H1 (cell line): ENCODE data around the gene CACNG5. TPM values are rescaled to one million over a fixed set of nuclear protein-coding genes. Genes with fewer than 3 reads are reported as not detected.

Source experiments
- CTCF ChIA-PET: fragments of 300-600 bp; sonication (Branson Sonifier 250); formaldehyde crosslinking; loops from one replicate; lab custom pipeline; 2021; ENCODE audit not compliant: partially characterized antibody; lab: Charles Lee
- POLR2A ChIA-PET: fragments of 300-600 bp; sonication (Branson Sonifier 250); formaldehyde crosslinking; loops from one replicate; lab custom pipeline; 2021; ENCODE audit warnings: inconsistent platforms; ENCODE audit not compliant: partially characterized antibody; lab: Charles Lee
- DNase-seq, 2 experiments: peaks; one replicate each; pipeline versions ENCODE4 v3.0.0 to v3.0.0-alpha.2; 2010 to 2022; ENCODE audit warnings: low spot score in 2 of 2, low read depth in 1 of 2, mixed read lengths in 1 of 2
- FAIRE-seq: peaks from 2 replicates; lab custom pipeline; 2011; peaks lifted over from hg19 to GRCh38; lab: Jason Lieb, UNC
- H2AFZ ChIP-seq: 2 replicates; pipeline ENCODE4 v1.8.1; 2012; ENCODE audit warnings: low read length, inconsistent platforms
- H2AK5ac ChIP-seq: 2 replicates; pipeline ENCODE4 v1.6.1; 2013; ENCODE audit warnings: low read depth, low read length
- H2BK120ac ChIP-seq: replicated peaks from 2 replicates; pipeline ENCODE3; 2013; ENCODE audit warnings: low read depth, low read length, inconsistent platforms
- H2BK12ac ChIP-seq: 2 replicates; pipeline ENCODE4 v1.6.1; 2013; ENCODE audit warnings: low read depth, low read length
- H2BK15ac ChIP-seq: 2 replicates; pipeline ENCODE4 v1.6.1; 2013; ENCODE audit warnings: low read length
- H2BK20ac ChIP-seq: 2 replicates; pipeline ENCODE4 v1.6.1; 2013; ENCODE audit warnings: low read length
- H2BK5ac ChIP-seq: 2 replicates; pipeline ENCODE4 v1.6.1; 2013; ENCODE audit warnings: low read depth, low read length
- H3K14ac ChIP-seq: 2 replicates; pipeline ENCODE4 v1.6.1; 2013; ENCODE audit warnings: inconsistent platforms; ENCODE audit not compliant: insufficient read length
- H3K18ac ChIP-seq: 2 replicates; pipeline ENCODE4 v1.6.1; 2013; ENCODE audit warnings: low read length; ENCODE audit errors: extremely low read depth
- H3K23ac ChIP-seq: 2 replicates; pipeline ENCODE4 v1.6.1; 2013; ENCODE audit warnings: inconsistent platforms; ENCODE audit not compliant: insufficient read length
- H3K23me2 ChIP-seq: 2 replicates; pipeline ENCODE4 v1.6.1; 2013; ENCODE audit warnings: low read depth, low read length
- H3K27ac ChIP-seq: 2 replicates; pipeline ENCODE4 v1.6.1; 2011; ENCODE audit warnings: low read depth, low read length, inconsistent platforms
- H3K27me3 ChIP-seq, 4 experiments: replicated peaks in 1 of 4; 1 replicate in 1 of 4; 2 replicates in 3 of 4; pipeline versions ENCODE4 v1.6.1 to v1.8.1; 2011 to 2013; ENCODE audit warnings: low read length in 3 of 4, mild to moderate bottlenecking in 3 of 4, inconsistent platforms in 2 of 4, mixed read lengths in 2 of 4, moderate library complexity in 1 of 4; ENCODE audit not compliant: control insufficient read depth in 3 of 4, insufficient read depth in 3 of 4; ENCODE audit errors: extremely low read depth in 1 of 4
- H3K36me3 ChIP-seq, 4 experiments: 2 replicates each; pipeline versions ENCODE4 v1.6.1 to v1.8.1; 2011 to 2013; ENCODE audit warnings: mild to moderate bottlenecking in 4 of 4, low read length in 3 of 4, moderate library complexity in 2 of 4, control low read depth in 1 of 4, inconsistent platforms in 1 of 4; ENCODE audit not compliant: insufficient read depth in 4 of 4, control insufficient read depth in 2 of 4
- H3K4ac ChIP-seq: replicated peaks from 2 replicates; pipeline ENCODE3; 2013; ENCODE audit warnings: low read length, low read depth, mixed read lengths, inconsistent platforms; ENCODE audit not compliant: insufficient read length
- H3K4me1 ChIP-seq, 4 experiments: replicated peaks in 1 of 4; 1 replicate in 1 of 4; 2 replicates in 3 of 4; pipeline versions ENCODE4 v1.6.1 to v1.8.1; 2011 to 2013; ENCODE audit warnings: low read length in 3 of 4, inconsistent platforms in 2 of 4, mixed read lengths in 1 of 4; ENCODE audit not compliant: insufficient read depth in 4 of 4, control insufficient read depth in 3 of 4
- H3K4me2 ChIP-seq, 2 experiments: 2 replicates each; pipeline versions ENCODE4 v1.6.1 to v1.8.1; 2011 to 2013; ENCODE audit warnings: low read depth in 2 of 2, low read length in 2 of 2, control low read depth in 1 of 2, inconsistent platforms in 1 of 2, mild to moderate bottlenecking in 1 of 2; ENCODE audit not compliant: insufficient read depth in 1 of 2
- H3K4me3 ChIP-seq, 4 experiments: fragments of 200-600, 300-600 bp in 1 of 4; sonication (generic), shearing (Covaris generic), sonication (Bioruptor Twin) in 1 of 4; 2 replicates each; pipeline versions ENCODE4 v1.5.1 to v1.8.1; 2011 to 2016; ENCODE audit warnings: low read length in 4 of 4, low read depth in 3 of 4, control low read depth in 2 of 4, inconsistent platforms in 2 of 4, mild to moderate bottlenecking in 2 of 4, mixed read lengths in 1 of 4, moderate library complexity in 1 of 4; ENCODE audit not compliant: insufficient read depth in 2 of 4; ENCODE audit errors: extremely low read depth in 1 of 4
- H3K56ac ChIP-seq: replicated peaks from 2 replicates; pipeline ENCODE3; 2013; ENCODE audit warnings: low read depth, mild to moderate bottlenecking, mixed read lengths, low read length, inconsistent platforms; ENCODE audit not compliant: insufficient read length
- H3K79me1 ChIP-seq: 2 replicates; pipeline ENCODE4 v1.6.1; 2013; ENCODE audit warnings: low read depth, low read length, control low read depth
- H3K79me2 ChIP-seq, 2 experiments: 2 replicates each; pipeline versions ENCODE4 v1.6.1 to v1.8.1; 2012 to 2013; ENCODE audit warnings: low read length in 2 of 2, mild to moderate bottlenecking in 2 of 2, inconsistent platforms in 1 of 2; ENCODE audit not compliant: insufficient read depth in 2 of 2, control insufficient read depth in 1 of 2
- H3K9ac ChIP-seq, 4 experiments: replicated peaks in 1 of 4; 1 replicate in 1 of 4; 2 replicates in 3 of 4; pipeline versions ENCODE4 v1.6.1 to v1.8.1; 2011 to 2013; ENCODE audit warnings: low read depth in 3 of 4, low read length in 3 of 4, control low read depth in 2 of 4, mild to moderate bottlenecking in 2 of 4, moderate library complexity in 2 of 4, inconsistent platforms in 1 of 4; ENCODE audit errors: extremely low read depth in 1 of 4
- H3K9me3 ChIP-seq, 2 experiments: 2 replicates each; pipeline versions ENCODE4 v1.6.1 to v1.8.1; 2012 to 2013; ENCODE audit warnings: mild to moderate bottlenecking in 2 of 2, moderate library complexity in 2 of 2, control low read depth in 1 of 2, inconsistent platforms in 1 of 2, low read depth in 1 of 2, low read length in 1 of 2, mixed read lengths in 1 of 2; ENCODE audit not compliant: insufficient read depth in 2 of 2
- H4K20me1 ChIP-seq, 2 experiments: replicated peaks in 1 of 2; 2 replicates each; pipeline versions ENCODE3 to v1.8.1; 2011 to 2013; ENCODE audit warnings: inconsistent platforms in 2 of 2, low read length in 2 of 2, mild to moderate bottlenecking in 1 of 2; ENCODE audit not compliant: insufficient read depth in 2 of 2, control insufficient read depth in 1 of 2
- H4K5ac ChIP-seq: 2 replicates; pipeline ENCODE4 v1.6.1; 2013; ENCODE audit warnings: low read length, low read depth, mixed read lengths, inconsistent platforms; ENCODE audit not compliant: insufficient read length
- H4K8ac ChIP-seq: 2 replicates; pipeline ENCODE4 v1.8.0; 2013; ENCODE audit warnings: mild to moderate bottlenecking, moderate library complexity, low read length, inconsistent platforms; ENCODE audit not compliant: insufficient read depth; ENCODE audit errors: extremely low read depth
- H4K91ac ChIP-seq: replicated peaks from 2 replicates; pipeline ENCODE3; 2013; ENCODE audit warnings: low read length, mixed read lengths, inconsistent platforms; ENCODE audit not compliant: insufficient read length
- CBX8 ChIP-seq: fragments of 300-800, 300-1000 bp; sonication (generic); IDR thresholded peaks from 2 replicates; pipeline ENCODE4 v1.7.1; 2016; ENCODE audit warnings: low read depth, low read length, borderline replicate concordance
- CEBPB ChIP-seq: IDR thresholded peaks from 2 replicates; pipeline ENCODE4 v1.6.1; 2012; ENCODE audit warnings: low read depth, low read length
- CTBP2 ChIP-seq: IDR thresholded peaks from 2 replicates; pipeline ENCODE4 v1.7.0; 2011; ENCODE audit warnings: borderline replicate concordance, mild to moderate bottlenecking, moderate library complexity, mixed read lengths, low read length; ENCODE audit not compliant: insufficient read depth, insufficient read length
- EGR1 ChIP-seq: IDR thresholded peaks from 2 replicates; pipeline ENCODE4 v1.6.1; 2011; ENCODE audit warnings: low read depth, low read length, borderline replicate concordance
- EZH2 ChIP-seq: fragments of 200-600 bp; sonication (generic); IDR thresholded peaks from 2 replicates; pipeline ENCODE4 v1.7.1; 2012; ENCODE audit warnings: low read depth, mild to moderate bottlenecking, moderate library complexity, low read length, inconsistent platforms; ENCODE audit not compliant: severe bottlenecking
- KDM1A ChIP-seq: fragments of 200-600, 300-600 bp; sonication (generic); IDR thresholded peaks from 2 replicates; pipeline ENCODE4 v1.7.1; 2016; ENCODE audit warnings: mild to moderate bottlenecking, low read length, borderline replicate concordance
- RNF2 ChIP-seq: fragments of 200-900, 300-1000 bp; sonication (generic); IDR thresholded peaks from 2 replicates; pipeline ENCODE4 v1.7.1; 2016; ENCODE audit warnings: borderline replicate concordance, low read depth, mild to moderate bottlenecking, antibody characterized with exemption, low read length; ENCODE audit not compliant: poor library complexity, severe bottlenecking; ENCODE audit errors: missing control alignments
- SAP30 ChIP-seq: fragments of 300-600 bp; sonication (generic); IDR thresholded peaks from 2 replicates; pipeline ENCODE4 v1.7.1; 2012; ENCODE audit warnings: low read length, moderate library complexity, mild to moderate bottlenecking, inconsistent platforms; ENCODE audit not compliant: insufficient read depth, insufficient replicate concordance
- SIN3A ChIP-seq, 2 experiments: IDR thresholded peaks in 1 of 2; conservative IDR thresholded peaks in 1 of 2; 2 replicates each; pipeline ENCODE4 v1.6.1; 2011 to 2012; ENCODE audit warnings: low read length in 2 of 2, improper control_type of control experiment in 1 of 2, low read depth in 1 of 2, mild to moderate bottlenecking in 1 of 2
- SP4 ChIP-seq: IDR thresholded peaks from 2 replicates; pipeline ENCODE4 v1.6.1; 2012; ENCODE audit warnings: low read length, inconsistent platforms
- SUZ12 ChIP-seq: fragments of 200-600 bp; sonication (generic); IDR thresholded peaks from 2 replicates; pipeline ENCODE4 v1.6.1; 2012; ENCODE audit warnings: mild to moderate bottlenecking, inconsistent platforms, low read length, moderate library complexity, mixed read lengths
- TAF1 ChIP-seq: IDR thresholded peaks from 2 replicates; pipeline ENCODE4 v1.6.1; 2011; ENCODE audit warnings: mild to moderate bottlenecking, low read depth, low read length
- WGBS, 2 experiments: shearing (Covaris generic) in 1 of 2; methylation state at CpG; one replicate each; pipeline versions ENCODE4 v1.1.6 to v1.1.7; 2013 to 2015; ENCODE audit warnings: low lambda C conversion rate in 2 of 2, mixed read lengths in 2 of 2, inconsistent platforms in 1 of 2, low coverage in 1 of 2, missing lambda C conversion rate in 1 of 2; ENCODE audit not compliant: insufficient replicate concordance in 2 of 2, insufficient coverage in 1 of 2, insufficient read length in 1 of 2; ENCODE audit errors: extremely low coverage in 1 of 2, missing lambda C conversion rate in 1 of 2; 5-methylcytosine and 5-hydroxymethylcytosine counted together
- polyA plus RNA-seq, 7 experiments: library from polyadenylated mRNA; depleted of rRNA in 3 of 7; stranded (reverse) in 5 of 7; unstranded in 2 of 7; fragments of >200 nt in 5 of 7; fragments of 200-250 nt in 2 of 7; gene quantifications; 1 replicate in 5 of 7; 2 replicates in 1 of 7; 4 replicates in 1 of 7; pipeline versions ENCODE4 v1.2.1 to v1.2.3, GENCODE V29; 2011 to 2013; ENCODE audit warnings: missing spikeins in 2 of 7, mixed read lengths in 2 of 7
- total RNA-seq: library from RNA; stranded (reverse); fragmentation: NEBNext Ultra II Directional; extraction: Animal tissue kit (Norgen Biotek cat#: 25700); gene quantifications from 2 replicates; pipeline ENCODE4 v1.2.1, GENCODE V29; 2021
- TF ChIP-seq, protein P1 (sequence below): IDR thresholded peaks from 2 replicates; pipeline ENCODE4 v1.6.1; 2012; ENCODE audit warnings: inconsistent platforms

CACNG5 gene
- total and polyA plus RNA-seq, 2 of the 8 experiments (the other 6 are each of a cell fraction or from before 2014, with no cell fraction given): 2.2 to 3.1 TPM

DNA sequence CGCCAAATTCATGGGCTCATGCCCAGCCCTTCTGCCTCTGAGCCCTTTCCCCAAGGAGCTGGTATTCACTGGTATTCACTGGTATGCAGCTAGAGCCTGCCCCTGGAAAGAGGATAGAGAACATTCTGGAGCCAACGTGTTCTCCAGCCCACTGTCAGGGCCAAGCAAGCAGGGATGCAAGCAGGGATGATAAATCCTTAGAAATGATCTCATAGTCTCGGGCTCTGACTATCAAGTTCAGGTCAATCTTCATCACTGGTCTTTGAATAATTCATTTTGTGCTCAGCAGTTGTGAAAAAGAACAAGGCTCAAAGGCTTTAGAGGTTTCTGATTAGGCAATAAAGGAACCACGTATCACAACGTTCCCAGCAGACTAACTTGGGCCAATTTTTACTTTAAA is 57.3 kb downstream of the CACNG5 start:
- H4K20me1 ChIP-seq: no peaks in the 10 kb centered on the region
- ChIA-PET POLR2A (no interaction called here), CTCF (interaction anchor here (0.6 to 3.3 kb wide), 5 partner anchors 7 to 155 kb away, joined by 3 to 9 read pairs (median 3); no protein-coding TSS in a partner anchor)
- H2AK5ac ChIP-seq: no peak overlapping the region
- H2BK12ac ChIP-seq: no peak overlapping the region
- no peak overlapping the region for H2BK20ac ChIP-seq
- no peak for DNase-seq
- H4K5ac ChIP-seq: no peak overlapping the region
- no peak overlapping the region for H3K9ac ChIP-seq
- no peak overlapping the region for H3K4me3 ChIP-seq
- no peaks in the 10 kb centered on the region for H3K27me3 ChIP-seq
- H3K4me1 ChIP-seq: no peaks in the 10 kb centered on the region
- H3K9me3 ChIP-seq: peaks cover 0 to 3% of the 10 kb centered on the region in 2 experiments; a peak in 1 of 4 replicates
- H3K14ac ChIP-seq: no peak overlapping the region
- H3K4ac ChIP-seq: no peak overlapping the region
- no peak overlapping the region for H3K23ac ChIP-seq
- H2BK120ac ChIP-seq: no peak overlapping the region
- no peak overlapping the region for H3K4me2 ChIP-seq
- no peak overlapping the region for H2BK5ac ChIP-seq
- H3K79me1 ChIP-seq: no peaks in the 10 kb centered on the region
- no peaks in the 10 kb centered on the region for H3K36me3 ChIP-seq
- no peaks in the 10 kb centered on the region for H3K23me2 ChIP-seq
- H3K56ac ChIP-seq: no peak overlapping the region
- no peaks in the 10 kb centered on the region for H3K79me2 ChIP-seq
- no peak overlapping the region for H3K18ac ChIP-seq
- FAIRE-seq: no peak
- no peak overlapping the region for H2BK15ac ChIP-seq
- no peak overlapping the region for H4K91ac ChIP-seq
- no peak overlapping the region for H4K8ac ChIP-seq
- 88% methylated on average over 5 of the region's 5 CpGs; no CpG with 5 or more reads in 1 of the 2 experiments for WGBS, 2 experiments
- H3K27ac ChIP-seq: no peak overlapping the region
- no peak overlapping the region for H2AFZ ChIP-seq
- TF ChIP-seq TAF1 (no peak), RNF2 (no peak), CTBP2 (no peak), SUZ12 (no peak), CBX8 (no peak), CEBPB (no peak), SAP30 (no peak), EGR1 (no peak), SIN3A (conservative IDR thresholded peaks at IDR 0.05 in 1 of 2, IDR thresholded peaks at IDR 0.05 in 1 of 2; ENCODE audit: low read depth in 1 of 2, low read length in 2 of 2) (no peak), SP4 (no peak), KDM1A (no peak), EZH2 (no peak)
- TF ChIP-seq, protein P1, sequence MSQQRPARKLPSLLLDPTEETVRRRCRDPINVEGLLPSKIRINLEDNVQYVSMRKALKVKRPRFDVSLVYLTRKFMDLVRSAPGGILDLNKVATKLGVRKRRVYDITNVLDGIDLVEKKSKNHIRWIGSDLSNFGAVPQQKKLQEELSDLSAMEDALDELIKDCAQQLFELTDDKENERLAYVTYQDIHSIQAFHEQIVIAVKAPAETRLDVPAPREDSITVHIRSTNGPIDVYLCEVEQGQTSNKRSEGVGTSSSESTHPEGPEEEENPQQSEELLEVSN: no peak
